SW480 (cell line): ENCODE results near the gene PITPNC1.

Experiments
- DNase-seq: peaks from one replicate; pipeline ENCODE4 v3.0.0-alpha.2; 2016; ENCODE audit warnings: low spot score

The PITPNC1 gene

DNA sequence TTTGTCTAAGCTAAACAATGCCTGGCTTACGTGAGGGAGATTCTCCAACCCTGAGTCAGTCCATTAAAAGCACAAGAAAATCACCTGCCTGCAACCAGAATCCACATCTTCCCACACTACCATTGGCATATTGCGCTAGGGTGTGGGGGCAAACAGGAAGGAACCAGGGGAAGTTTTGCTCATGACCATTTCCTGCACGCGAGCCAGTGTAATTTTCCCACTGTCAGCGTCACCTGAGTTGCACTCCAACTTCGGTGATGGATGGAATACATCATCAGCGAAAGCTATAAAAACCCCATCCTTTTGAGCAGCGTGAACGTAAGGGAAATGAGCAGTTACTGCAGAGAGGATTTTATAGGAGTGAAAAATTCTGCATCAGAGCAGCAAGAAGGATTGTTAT, 172.7 kb downstream of the PITPNC1 start:
- DNase-seq: no peak

GRCh38 chr17:67554634-67555033, 177.6 kb downstream of the PITPNC1 start:
- no peak for DNase-seq

DNA sequence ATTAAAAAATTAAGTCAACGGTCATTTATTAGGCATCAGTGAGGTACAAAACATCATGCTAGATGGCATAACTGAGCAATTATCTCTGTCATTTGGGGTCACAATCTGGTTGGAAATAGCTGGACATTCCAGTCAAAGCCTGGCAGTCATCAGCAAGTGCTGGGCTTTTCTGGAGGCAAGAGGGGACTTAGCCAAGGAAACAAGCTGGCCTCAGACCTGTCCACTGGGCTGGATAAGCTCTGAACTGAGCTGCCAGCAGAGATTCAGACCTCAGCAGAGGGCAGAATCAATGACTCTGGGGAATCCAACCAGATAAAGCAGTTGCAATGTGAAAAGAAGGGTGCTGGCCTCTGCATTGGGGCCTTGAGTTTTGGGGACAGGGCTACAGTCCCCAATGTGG, 178.8 kb downstream of the PITPNC1 start:
- no peak for DNase-seq

DNA sequence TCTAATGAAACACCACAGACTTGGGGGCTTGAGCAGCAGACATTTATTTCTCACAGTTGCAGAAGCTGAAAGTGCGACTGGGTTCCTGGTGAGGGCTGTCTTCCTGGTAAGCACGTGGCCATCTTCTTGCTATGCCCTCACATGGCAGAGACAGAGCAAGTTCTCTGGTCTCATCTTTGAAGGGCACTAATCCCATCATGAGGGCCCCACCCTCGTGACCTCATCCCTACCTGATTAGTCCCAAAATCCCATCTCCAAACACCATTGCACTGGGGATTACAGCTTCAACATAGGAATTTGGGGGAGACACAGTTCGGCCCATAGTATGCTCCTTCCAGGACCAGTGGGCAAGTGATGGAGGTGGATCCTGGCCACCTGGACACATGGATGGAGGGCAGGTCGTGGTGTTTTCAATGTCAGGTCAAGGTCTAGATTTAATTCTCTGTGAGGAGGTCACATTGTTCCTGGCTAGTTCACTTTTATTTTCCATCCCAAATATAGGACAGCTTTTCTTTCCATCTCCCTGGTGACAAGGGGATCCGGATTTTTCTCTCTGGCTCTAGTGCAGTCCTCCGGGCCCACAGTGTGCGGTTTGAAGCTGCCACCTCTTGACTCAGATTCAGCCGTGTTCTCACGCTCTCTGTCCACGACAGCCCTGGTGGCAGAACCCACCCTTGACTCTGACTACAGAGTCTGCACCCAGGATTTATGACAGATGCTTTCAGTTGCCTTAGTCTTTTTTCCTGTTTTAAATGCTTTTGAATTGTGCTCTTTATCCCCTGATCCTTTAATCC, 180.2 kb downstream of the PITPNC1 start:
- DNase-seq: no peak

DNA sequence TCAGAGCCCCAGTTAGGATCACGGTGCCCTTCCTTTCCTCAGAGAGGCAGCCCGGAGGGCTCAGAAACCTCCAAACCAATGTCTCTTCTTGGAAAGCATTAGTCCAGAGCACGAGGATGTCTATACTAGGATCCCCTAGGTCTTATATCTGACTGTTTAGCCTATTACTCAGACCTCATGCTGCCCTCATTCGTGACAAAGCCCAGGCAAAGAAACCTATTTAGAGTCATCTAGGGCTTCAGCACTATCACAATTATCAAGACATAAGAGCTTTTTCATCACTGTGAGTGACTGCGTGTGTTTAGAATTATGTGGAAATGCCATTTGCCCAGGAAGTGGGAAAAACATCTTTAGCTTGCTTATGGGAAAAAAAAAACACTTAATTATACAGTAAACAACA, 180.8 kb downstream of the PITPNC1 start:
- DNase-seq: no peak

DNA sequence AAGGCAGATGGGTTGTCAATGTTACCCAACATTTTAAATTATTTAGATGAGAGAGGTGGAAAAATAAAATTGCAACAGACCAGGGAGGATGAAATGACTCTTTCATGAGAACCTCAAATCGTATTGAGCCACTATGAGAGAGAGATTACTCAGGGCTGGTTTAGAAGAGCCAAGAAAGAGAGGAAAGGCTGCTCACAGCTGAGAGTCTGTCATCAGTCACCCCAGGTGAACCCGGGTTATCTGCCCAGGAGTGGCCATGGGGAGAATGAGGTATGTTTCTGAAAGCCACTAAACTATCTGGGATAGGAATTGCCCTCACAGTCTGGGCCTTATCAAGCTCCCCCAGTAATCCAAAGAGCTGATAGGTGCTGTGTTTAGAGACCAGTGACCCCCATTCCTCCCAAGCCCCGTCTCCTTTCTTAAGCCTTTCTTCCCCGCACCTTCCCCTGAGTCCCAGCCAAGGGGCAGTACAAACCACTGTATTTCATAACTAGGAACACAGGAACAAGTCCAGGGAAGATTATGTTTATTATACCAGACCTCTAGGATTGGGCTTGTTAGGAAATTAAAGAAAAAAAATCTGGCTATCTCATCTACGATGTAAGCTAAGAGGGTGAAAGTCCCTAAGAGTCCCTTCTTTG, 181.8 kb downstream of the PITPNC1 start:
- no peak for DNase-seq

DNA sequence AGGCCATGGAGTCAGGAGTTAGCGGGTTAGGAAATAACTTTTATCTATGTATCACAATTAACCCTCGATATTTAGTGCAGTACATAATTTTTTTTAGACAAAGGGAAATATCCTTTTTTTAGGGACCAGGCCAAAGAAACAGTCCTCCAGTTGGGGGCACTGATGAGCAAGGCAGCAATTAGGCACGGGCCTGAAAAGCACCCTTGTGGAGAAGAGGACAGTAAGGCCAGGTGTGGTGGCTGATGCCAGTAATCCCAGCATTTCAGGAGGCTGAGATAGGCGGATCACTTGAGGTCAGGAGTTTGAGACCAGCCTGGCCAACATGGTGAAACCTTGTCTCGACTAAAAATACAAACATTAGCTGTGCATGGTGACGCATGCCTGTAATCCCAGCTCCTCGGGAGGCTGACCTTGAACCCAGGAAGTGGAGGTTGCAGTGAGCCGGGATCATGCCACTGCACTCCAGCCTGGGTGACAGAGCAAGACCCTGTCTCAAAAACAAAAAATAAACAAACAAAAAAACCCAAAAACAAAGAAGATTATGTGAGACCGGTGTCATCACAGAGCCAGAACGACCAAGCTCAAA, 182.4 kb downstream of the PITPNC1 start:
- no peak for DNase-seq

- DNase-seq: no peak
These were observed 184.9 kb downstream of the PITPNC1 start for GRCh38 chr17:67562005-67562404.

DNA sequence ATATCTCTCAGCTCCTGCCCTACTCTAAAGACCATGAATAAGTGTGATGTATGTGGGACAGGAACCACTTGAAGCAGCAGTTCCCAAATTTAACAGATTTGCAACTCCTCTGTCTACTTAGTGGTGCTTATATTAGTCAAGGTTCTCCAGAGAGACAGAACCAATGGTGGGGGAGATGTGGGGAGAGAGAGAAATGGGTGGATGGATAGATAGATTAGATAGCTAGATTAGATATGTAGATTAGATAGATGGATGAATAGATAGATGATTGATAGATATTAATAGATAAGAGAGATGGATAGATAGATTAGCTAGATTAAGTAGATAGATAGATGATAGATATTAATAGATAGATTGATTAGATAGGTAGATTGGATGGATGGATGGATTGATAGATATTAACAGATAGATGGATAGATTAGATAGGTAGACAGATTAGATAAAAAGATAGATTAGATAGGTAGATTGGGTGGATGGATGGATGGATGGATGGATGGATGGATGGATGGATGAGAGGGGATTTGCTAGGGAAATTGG, 186.7 kb downstream of the PITPNC1 start:
- no peak for DNase-seq

DNA sequence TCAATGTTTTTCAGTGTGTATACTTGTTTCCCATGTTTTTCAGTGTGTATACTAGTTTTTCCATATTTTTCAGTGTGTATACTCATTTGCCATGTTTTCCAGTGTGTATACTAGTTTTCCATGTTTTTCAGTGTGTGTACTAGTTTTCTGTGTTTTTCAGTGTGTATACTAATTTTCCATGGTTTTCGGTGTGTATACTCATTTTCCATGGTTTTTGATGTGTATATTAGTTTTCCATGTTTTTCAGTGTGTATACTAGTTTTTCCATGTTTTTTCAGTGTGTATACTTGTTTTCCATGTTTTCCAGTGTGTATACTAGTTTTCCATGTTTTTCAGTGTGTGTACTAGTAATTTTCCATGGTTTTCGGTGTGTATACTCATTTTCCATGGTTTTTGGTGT, 188.0 kb downstream of the PITPNC1 start:
- DNase-seq: no peak

- DNase-seq: no peak
These were observed 189.6 kb downstream of the PITPNC1 start for GRCh38 chr17:67566656-67567055.

DNA sequence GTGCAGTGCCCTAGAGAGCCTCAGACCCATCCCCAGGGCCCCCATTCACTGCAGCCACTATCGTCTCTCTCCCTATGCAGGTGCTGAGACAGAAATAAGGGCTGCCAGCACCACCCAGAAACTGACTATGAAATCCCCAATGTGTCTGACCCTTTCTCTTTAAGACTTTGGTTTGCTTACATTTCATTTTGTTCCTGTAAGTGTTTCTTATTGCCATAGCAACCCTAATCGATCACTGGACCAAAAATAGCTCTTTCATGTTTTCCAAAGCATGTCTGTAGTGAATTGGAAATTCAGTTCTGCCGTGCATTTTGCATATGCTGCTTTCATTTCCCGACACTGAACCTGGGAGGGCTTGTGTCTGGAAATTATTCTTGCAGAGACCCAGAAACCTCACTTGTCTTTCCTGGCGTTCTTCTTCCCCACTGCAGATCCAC, 192.0 kb downstream of the PITPNC1 start:
- no peak for DNase-seq

- DNase-seq: no peak
These were observed 192.8 kb downstream of the PITPNC1 start for GRCh38 chr17:67569873-67570272.

GRCh38 chr17:67570797-67571196, 193.7 kb downstream of the PITPNC1 start:
- no peak for DNase-seq

DNA sequence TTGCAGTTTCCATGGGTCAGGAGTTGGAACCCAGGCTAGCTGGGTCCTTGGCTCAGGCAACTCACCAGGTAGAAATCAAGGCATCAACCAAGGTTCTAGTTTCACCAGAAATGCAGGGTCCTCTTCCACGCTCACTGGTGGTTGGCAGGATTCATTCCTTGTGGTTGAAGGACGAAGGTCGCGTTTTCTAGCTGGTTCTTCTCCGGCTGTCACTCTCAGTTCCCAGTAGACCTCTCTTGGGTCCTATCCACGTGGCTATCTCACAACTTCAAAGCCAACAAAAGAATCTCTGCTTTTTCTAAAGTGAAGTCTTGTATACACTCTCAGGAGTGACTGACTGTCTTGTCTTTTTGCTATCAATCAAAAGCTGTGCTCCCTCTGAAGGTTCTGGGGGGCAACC, 194.4 kb downstream of the PITPNC1 start:
- DNase-seq: no peak

GRCh38 chr17:67573987-67574657, 197.0 kb downstream of the PITPNC1 start:
- DNase-seq: no peak

DNA sequence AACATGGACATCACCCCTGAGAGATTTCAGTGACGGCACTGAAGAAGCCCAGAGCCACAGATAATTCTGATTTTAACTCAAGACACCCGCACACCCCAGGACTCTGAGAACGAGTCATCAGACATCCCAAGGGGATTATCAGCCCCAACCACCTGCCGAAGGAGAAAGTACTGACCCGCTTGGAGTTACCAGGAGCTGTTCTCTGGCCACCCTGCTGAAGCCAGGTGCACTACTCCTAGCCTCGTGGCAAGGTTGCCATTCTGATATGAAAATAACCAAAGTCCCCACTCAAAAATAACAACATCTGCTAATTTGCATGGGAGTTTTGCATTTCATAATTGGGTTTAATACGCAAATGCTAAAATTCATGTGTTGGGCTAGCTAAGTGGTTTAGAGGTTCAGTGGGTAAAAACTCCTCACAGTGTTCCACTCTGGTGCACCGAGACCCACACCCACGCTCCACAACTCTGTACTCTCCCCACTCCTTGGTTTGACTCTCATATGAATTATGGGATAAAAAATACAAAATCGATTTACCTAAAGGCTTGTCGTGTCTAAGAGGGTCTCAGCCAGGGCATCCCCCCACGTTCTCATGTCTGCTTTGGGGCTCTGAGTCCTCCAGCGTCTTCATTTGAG, 197.7 kb downstream of the PITPNC1 start:
- DNase-seq: no peak

DNA sequence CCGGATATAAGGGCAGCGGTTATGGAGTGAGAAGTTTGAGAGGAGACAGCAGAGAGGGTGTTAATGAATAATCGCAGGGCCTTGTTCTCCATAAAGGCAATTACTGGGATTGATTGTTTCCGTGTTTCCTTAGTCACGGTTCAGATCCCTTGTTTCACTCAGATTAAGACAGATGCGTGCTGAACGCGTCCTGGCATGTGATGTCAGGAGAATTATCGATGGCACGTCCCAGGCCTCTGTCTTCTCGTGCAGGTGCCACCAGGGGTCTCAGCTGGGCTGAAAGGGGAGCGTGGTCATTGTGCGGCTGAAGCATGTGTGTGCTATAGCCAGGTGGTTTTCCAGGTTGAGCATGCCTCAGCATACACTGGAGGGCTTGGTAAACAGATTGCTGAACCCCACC, 198.2 kb downstream of the PITPNC1 start:
- no peak for DNase-seq

DNA sequence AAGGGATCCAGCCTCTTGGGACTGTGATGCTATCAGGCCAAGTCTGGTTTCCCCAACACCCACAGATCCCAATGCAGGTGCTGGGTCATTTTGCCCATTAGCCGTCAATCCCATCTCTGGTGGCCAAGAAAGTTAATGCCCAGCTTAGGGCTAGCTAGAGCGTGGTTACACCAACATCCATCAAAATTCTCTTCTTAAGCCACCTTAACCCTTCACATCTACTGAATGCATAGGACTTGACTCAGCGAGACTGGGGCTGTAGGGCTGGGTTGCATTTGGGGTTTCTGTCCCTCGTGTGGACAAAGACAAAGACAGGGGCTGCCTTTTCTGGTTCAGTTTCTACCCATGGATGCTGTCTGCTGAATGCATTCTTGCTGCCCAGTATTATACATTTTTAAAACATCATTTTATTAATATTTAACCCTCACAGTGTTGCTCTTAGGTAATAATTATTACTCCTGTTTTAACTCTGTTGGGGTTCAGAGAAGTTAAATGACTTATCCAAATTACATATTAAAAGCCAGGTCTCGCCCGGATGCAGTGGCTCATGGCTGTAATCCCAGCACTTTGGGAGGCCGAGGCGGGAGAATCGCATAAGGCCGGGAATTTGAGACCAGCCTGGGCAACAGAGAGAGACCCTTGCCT, 199.5 kb downstream of the PITPNC1 start:
- DNase-seq: no peak

- no peak for DNase-seq
These were observed 200.5 kb downstream of the PITPNC1 start for GRCh38 chr17:67577429-67578141.

DNA sequence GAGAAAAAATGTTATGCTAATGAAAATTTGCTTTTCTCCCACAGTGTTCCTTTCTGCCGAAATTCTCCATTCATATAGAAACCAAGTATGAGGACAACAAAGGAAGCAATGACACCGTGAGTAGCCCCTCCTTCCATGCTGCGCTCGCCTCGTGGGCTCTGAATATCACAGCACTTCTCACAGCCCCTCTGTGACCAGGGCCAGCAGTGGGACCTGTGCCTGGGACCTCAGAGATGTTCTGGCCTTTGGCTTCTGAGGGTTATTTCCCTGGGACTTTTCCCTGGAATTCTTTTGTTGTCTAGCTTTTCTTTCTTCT, 201.0 kb downstream of the PITPNC1 start:
- DNase-seq: no peak
